Stimulated activated CD4-positive, alpha-beta T cell treated with anti-CD3 and anti-CD28 coated beads, TNF-alpha, amount 100 ng/mL, for 24 hours (primary cell): ENCODE data around the gene PPP2CA.
A peak's percentile ranks its signal among the peaks of the same experiment; 100 is the strongest.
"Not testable (repeated sequence)": the region's sequence is repeated elsewhere in the genome, so short reads cannot be mapped to it uniquely, and the experiment has no call there.

ENCODE experiments used
- DNase-seq, 3 experiments: peaks; one replicate each; pipeline ENCODE4 v3.0.0-alpha.2; 2020; ENCODE audit warnings: low read depth in 3 of 3

The PPP2CA gene

DNA sequence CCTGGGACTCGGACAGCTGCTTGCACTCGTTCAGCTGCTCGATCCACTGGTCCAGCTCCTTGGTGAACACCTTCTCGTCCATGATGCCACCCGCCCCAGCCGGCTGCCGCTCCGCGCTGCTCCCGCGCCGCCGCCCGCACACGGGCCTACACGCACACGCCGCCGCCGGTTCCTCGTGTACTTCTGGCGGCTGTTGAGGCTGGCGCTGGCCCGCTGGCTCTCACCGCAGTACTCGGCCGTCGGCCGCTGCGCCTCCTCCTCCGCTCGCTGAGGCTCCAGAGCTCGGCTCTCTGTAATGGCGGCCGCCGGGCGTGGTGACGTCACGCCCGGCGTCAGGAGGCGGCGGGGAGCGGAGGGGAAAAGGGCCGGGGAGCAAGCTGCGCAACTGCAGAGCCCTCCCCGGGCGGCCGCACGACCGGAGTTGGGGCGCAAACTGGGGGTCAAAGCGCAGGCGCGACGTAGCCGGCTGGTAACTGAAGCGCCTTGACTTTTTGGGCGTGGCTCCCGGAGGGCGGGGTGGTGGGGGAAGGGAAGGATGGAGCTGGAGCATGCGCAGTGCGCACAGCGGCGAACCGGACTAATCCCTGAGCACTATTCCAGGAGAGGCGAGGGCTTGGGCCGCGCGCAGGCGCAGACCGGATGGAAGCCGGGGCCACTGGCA is at the start of gene PPP2CA:
Gene PPP2CA, minus strand, starts transcription at position 294 of the 661 bp plus-strand sequence. Its CDS starts 212 bp downstream, at position 82.
- DNase-seq, result peak; percentile 99

DNA sequence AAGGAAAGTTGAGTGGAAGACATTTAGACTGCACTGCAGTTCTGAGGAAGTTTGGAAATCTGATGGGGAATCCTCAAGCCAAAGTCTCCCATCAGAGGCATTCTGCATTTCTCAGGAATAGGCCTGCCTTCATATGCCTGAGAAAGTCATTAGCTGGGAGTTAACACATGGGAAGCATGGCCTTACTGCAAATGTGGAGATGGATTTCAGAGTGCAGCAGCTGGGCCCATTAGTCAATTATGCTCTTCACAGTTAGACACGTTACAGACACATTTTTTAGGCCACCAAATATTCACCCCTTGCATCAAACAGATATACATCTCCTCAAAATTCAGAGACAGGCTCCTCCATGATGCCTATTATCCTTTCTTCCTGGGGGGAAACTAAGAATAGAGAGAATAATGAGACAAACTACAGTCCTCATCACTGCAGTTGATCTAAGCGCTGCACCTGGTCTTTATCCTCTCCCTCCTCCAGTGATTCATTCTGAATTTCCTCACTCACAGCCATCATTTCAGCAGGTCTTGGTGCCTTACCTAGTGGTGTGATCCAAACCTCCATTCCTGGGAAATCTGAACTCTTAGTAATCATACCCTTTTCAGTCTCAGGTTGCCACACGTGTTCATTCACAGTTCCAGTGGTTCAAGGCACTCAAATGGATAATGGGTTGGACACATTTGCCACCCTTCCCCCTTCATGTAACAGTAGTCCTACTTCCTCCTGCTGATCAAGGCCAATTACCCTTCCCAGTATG is 47.9 kb upstream of the PPP2CA start:
- no peak for DNase-seq

DNA sequence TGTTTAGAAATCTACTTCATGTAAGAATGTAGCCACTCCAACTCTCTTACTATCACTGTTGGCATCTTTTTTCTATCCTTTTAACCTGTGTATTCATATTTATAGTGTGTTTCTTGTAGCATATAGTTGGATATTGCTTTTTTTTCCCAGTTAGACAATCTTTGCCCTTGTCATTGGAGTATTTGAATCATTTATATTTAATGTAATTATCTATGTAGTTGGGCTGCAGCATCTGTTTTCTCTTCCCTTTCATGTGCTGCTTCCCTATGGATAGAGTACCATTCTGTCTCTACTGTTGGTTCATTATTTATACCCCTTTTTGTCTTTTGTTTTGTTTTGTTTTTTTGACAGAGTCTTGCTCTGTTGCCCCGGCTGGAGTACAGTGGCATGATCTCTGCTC is 45.2 kb upstream of the PPP2CA start:
- no peak for DNase-seq

DNA sequence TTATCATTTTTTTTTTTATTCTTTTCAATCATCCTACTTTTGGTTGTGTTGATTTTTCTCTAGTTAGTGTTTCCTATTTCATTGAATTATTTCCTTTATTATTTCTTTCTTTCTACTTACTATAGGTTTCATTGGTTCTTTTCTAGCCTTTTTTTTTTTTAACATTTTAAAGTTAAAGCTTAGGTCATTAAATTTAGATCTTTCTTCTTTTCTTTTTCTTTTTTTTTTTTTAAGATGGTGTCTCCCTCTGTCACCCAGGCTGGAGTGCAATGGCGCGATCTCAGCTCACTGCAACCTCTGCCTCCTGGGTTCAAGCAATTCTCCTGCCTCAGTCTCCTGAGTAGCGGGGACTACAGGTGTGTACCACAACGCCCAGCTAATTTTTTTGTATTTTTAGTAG is 43.0 kb upstream of the PPP2CA start:
- no peak for DNase-seq

DNA sequence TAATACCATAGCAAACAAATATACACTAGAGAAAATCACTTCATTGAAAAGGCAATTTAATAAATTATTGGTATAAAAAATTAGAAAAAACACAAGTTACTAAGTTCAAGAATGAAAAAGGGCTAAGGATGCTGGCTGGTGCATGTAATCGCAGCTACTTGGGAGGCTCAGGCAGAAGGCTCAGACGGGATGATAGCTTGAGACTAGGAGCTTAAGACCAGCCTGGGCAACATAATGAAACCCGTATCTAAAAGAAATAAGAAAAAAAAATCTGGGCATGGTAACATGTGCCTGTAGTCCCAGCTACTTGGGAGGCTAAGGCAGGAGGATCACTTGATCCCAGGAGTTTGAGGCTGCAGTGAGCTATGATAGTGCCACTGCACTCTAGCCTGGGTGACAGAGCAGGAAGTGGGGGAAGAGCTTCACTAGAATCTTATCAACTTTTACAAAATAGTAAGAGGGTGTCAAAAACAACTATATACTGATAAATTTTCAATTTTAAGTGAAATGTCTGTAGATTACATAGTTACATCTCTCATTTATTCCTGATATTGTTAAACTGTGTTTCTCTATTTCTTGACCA is 42.2 kb upstream of the PPP2CA start:
- DNase-seq, result no peak

DNA sequence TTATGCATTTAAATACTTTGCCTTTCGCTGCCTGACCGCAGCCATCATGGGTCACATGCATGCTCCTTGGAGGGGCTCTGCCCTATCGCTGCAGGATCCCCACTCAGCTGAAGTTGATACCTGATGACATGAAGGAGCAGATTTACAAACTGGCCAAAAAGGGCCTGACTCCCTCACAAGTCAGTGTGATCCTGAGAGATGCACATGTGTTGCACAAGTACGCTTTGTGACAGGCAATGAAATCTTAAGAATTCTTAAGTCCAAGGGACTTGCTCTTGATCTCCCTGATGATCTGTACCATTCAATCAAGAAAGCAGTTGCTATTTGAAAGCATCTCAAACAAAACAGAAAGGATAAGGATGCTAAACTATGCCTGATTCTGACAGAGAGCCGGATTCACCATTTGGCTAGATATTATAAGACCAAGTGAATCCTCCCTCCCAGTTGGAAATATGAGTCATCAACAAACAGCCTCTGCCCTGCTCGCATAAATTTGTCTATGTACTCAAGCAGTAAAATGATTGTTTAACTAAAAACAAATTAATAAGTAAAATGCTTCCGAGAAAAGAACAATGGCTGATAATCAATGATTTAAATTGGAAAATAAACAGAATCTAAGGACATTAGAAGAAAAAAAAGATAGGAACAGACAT is 41.6 kb upstream of the PPP2CA start:
- DNase-seq, result no peak

DNA sequence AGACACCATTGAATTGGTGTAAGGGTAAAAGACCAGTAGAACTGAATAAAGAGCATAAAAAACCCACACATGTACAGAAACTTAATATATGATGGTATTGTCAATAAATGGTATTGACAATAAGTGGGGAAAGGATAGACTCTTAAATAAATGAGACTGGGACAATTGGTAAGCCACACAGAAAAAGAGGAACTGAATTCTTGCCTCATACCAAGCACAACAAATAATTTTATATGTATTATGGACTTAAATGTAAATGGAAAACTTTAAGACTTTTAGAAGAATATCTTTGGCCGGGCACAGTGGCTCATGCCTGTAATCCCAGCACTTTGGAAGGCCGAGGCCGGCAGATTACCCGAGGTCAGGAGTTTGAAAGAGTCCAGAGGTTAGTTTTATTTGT is 37.9 kb upstream of the PPP2CA start:
- no peak for DNase-seq

DNA sequence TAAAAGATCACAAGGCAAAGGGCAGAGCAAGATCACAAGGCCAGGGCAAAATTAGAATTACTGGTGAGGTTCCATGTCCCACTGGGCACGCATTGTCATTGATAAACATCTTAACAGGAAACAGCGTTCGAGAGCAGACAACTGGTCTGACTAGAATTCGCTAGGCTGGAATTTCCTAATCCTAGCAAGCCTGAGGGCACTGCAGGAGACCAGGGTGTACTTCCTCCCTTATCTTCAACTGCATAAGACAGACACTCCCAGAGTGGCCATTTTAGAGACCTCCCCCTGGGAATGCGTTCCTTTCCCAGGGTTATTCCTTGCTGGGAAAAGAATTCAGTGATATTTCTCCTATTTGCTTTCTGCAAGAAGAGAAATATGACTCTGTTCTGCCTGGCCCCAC is 36.8 kb upstream of the PPP2CA start:
- DNase-seq, result not testable (repeated sequence)

DNA sequence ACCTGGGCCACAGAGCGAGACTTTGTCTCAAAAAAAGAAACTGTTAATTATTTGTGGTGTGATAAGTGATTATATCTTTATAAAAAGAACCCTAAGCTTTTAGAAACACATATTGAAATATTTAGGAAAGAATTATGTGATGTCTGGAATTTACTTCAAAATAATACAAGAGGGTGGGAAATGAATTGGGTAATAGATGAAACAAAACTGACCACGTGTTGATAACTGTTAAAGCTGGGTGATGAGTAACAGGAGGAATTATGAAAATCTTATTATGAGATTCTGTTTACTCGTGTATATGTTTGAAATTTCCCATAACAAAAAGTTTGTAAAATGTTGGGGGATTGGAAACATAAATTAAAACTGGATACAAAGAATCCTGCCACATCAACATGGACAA is 33.0 kb upstream of the PPP2CA start:
- no peak for DNase-seq

DNA sequence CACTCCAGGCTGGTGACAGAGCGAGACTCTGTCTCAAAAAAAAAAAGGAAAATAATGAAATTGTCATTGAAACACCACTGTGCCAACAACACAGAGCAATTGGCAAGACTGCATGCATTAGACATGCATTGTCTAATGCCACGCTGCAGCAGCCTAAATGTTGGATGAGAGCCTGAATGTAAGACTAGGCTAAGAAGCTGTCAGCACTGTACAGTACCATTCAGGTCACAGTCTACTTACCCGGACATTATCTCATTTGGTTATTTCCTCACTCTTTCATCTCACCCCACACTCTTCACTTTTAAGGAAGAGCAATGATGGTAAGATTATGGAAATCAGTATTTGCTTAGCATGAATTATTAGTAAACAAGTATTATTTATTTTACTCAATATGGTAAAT is 31.3 kb upstream of the PPP2CA start:
- no peak for DNase-seq

DNA sequence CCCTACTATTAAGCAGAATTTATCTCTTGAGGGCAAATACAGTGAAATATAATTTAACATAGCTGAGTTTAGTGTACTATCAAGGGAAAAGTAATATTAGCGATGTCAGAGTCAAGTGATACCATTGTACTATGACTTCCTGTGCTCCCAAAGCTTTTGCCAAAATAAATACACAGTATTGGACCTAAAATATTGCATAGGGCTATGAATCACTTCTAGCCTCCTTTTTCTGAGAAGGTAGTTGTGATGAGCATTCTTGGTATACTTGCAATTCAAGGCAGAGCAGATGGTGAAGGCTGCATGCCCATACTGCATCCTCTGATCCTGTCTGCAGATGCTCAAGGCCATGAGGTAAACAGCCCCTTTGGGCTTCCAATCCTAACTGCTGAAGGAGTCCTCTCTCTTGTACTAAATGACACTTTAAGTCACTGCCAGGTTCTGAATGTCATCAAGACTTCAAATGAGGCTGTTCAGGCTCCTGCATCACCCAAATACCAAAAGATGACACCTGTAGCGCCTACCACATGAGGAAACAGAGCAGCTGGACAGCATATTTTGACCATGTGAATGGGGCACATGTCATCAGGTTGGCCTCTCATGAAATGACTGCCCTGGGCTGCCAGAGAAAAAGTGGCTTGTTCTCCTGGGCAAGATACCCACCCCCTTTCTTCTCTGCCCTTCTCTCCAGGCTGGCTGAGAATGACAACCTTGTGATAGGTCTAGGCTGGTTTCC is 29.7 kb upstream of the PPP2CA start:
- DNase-seq, result no peak

DNA sequence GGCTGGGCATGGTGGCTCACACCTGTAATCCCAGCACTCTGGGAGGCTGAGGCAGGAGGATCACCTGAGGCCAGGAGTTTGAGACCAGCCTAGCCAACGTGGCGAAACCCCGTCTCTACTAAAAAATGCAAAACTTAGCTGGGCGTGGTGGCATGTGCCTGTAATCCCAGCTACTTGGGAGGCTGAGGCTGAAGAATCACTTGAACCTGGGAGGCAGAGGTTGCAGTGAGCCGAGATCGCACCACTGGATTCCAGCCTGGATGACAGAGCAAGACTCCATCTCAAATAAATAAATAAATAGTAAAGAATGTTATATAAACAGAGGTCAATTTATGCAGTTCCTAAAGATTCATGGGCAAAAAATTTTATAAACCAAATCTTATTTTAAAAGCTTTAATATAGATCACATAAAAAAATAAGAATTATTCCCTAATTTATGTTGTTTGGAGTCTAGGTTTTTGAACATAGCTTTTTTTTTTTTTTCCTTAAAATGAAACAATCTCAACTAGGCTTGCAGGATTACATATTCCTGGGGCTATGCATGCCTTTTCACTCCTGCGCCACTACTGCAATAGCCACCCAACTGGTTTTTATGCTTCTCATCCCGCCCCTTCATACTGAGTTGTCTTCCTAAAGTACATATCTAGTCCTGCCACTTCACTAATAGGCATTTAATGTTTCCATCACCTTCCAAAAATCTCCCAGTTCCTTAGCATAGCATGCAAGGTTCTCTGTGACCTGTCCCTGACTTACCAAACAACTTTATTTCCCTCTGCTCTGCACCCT is 27.7 kb upstream of the PPP2CA start:
- not testable (repeated sequence) for DNase-seq

DNA sequence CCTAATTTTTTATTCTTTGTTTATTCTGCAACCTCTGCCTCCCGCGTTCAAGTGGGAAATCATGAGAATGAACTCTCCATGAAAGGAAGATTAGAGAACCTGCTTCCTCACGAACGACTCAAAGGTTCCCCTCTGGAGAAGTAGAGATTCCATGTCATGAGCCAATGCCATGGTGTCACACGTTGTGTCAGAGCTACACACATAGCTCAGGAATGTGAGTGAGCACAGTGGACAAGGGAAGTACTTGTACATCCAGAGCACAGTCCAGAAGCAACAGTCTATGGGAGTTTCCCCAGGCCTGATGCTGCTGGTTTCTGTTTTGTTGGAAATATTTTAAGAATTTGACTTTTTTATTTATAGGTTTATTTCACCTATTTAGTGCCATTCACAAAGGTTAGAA is 26.8 kb upstream of the PPP2CA start:
- DNase-seq, result no peak

DNA sequence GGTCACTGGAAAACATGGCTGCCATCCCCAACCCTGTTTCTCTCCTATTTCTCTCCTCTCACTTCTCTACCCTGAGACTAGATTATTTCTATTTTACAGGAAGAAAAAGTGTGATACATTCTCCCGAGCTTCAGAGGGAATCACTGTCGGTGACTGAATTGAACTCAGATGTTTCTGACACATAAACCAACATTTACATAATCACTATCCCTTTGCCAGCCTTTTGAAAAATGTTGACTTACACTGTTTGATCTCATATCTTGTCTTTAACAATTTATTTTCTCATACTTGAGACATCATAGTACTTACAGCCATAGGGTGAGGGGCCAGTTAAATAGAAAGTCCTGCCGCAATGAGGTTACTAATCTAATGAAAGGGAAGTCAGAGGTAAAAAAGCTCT is 25.1 kb upstream of the PPP2CA start:
- DNase-seq, result no peak

DNA sequence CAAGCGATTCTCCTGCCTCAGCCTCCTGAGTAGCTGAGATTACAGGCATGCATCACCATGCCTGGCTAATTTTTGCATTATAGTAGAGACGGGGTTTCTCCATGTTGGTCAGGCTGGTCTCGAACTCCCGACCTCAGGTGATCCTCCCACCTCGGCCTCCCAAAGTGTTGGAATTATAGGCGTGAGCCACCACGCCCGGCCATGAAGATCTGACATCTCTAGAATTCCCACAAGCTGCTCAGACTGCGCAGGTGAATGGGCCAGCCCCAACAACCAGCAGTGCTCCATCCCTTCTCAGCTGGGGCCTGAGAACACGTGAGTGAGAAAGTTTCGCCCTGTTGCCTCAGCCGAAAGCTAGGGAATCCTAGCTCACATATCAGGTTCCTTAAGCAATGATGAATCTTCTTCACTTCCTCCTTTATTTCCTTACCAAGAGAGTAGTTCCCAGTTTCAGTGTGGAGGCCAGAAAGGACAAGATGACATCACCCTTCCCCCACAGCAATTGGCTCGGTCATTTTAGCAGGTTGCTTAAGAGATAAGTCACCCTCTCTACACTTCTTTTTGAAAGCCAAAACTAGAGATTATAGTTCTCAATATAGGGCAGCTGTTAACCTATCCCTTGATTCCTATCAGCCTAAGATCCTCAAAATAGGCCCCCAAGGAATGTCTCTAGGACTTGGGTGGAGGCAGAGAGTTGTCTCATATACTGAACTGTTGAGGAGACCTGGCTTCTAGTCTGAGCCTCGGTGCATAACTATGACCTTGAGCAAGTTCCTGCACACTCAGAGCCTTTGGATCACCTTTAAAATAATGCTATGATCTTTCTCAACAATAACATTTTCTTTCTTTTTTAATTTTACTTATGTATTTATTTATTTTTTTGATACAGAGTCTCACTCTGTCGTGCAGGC is 23.9 kb upstream of the PPP2CA start:
- no peak for DNase-seq

DNA sequence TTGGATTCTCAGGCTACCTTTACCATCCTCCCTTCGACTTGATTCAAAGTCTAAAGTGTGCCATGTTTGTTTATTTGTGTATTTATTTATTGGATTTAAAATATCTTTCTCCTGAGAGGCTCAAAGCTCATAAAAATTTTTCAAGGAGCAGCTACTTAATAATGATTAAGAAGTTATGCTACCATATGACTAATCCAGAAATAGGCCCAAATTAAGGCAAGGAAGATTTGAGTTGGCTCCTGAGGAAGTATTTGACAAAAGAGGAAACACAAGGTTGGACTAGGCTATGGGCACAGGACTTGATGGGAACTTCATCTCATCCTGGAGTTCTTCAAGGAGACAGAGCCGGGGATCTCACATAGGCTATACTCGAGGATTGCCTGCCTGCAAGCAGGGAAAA is 22.4 kb upstream of the PPP2CA start:
- no peak for DNase-seq

DNA sequence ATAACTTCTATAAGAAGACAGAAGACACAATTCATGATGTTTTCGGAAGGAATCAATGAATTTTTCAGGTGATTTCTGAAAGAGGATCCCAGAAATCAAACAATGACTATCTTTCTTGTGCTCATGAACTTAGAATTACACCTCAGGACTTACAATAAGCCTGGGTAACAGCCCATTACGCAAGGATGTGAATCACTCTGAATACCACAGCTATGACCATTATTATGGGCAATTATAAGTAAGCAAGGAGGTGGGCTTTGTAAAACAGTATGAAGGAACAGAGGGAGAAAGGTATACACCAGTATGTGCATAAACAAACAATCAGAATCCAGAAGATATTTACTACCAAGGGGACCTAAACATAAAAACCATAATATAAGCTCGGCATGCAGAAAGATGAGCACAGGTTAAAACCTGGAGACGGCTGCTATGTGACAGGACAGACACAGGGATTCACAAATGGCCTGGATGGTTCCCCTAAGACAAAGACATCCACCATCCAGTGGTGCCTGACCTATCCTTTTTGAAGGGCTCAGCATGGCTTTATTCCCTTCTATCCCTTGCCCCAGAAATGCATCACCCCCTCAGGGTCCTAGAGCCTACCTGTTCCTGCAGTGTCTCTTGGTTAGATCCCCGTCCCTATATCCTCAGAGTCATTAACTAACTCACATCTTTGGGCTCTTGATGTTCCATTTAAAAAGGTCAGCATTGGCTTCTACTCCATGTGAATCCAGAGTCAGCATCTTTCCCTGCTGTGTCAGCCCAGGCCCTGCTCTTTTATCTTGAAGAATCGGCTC is 21.8 kb upstream of the PPP2CA start:
- DNase-seq, result no peak

DNA sequence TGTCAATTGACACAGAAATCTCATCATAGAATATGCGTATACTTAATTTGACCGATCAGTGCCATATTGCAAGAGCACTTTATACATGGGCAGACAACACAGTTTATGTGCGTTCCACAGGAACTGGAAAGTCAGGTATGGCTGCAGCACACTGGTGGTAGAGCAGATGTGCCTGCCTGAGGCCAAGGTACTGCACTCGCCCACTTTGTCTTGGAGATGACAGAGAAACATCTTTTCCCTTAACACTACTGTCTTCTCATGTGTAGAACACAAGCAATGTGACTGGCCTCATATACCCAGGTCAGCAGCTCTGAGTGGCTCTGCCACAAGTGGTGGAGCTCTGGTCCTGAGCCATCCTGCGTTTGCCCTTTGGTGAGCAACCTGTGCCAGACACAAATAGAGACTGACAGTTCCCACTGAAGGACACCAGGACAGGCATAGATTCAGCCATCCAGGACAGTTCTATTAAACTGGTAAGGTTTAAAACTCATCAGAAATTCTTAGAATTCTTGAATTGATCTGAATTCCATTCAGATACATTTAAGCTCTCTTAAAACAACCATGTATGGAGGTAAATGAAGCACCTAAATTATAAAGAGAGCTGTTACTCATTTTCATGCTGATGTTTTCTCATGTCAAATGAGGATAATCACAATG is 21.0 kb upstream of the PPP2CA start:
- no peak for DNase-seq

DNA sequence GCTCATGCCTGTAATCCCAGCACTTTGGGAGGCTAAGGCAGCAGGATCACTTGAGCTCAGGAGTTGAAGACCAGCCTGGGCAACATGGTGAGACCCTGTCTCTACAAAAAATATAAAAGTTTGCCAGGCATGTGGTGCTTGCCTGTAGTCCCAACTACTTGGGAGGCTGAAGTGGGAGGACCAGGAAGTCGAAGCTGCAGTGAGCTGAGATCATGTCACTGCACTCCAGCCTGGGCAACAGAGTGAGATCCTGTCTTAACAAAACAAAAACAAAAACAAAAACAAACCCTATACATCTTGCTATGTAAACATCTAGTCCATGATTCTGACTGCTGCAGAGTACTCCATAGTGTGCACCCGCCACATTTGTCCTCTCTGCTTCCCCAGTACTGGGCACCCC is 19.8 kb upstream of the PPP2CA start:
- DNase-seq, result no peak
